Stimulated activated CD4-positive, alpha-beta T cell treated with anti-CD3 and anti-CD28 coated beads, Interleukin-1b, Interleukin-23, amount 100 ng/mL, for 4 hours (primary cell): ENCODE data around the gene AMH.

Experiments
- DNase-seq, 2 donors: peaks; one replicate each; pipeline ENCODE4 v3.0.0-alpha.2; 2020; ENCODE audit warnings: low read depth in 2 of 2

The AMH gene

GRCh38 chr19:2221250-2221831 is 27.8 kb upstream of the AMH start:
- no peak for DNase-seq

GRCh38 chr19:2221918-2222317 is 27.2 kb upstream of the AMH start:
- no peak for DNase-seq

- no peak for DNase-seq
Measured at GRCh38 chr19:2223391-2223790, 25.7 kb upstream of the AMH start.

GRCh38 chr19:2223959-2224358 is 25.2 kb upstream of the AMH start:
- DNase-seq, result no peak

- no peak for DNase-seq
Measured at GRCh38 chr19:2224754-2225349, 24.3 kb upstream of the AMH start.

- no peak for DNase-seq
Measured at GRCh38 chr19:2225415-2226050, 23.6 kb upstream of the AMH start.

- DNase-seq, result no peak
Measured at GRCh38 chr19:2226051-2226839, 22.9 kb upstream of the AMH start.

- no peak for DNase-seq
Measured at GRCh38 chr19:2226840-2227360, 22.2 kb upstream of the AMH start.

GRCh38 chr19:2227415-2228156 is 21.5 kb upstream of the AMH start:
- no peak for DNase-seq

- no peak for DNase-seq
Measured at GRCh38 chr19:2228157-2229030, 20.7 kb upstream of the AMH start.

GRCh38 chr19:2229103-2230032 is 19.8 kb upstream of the AMH start:
- no peak for DNase-seq

GRCh38 chr19:2230033-2230531 is 19.0 kb upstream of the AMH start:
- DNase-seq, result no peak

GRCh38 chr19:2230807-2231533 is 18.2 kb upstream of the AMH start:
- no peak for DNase-seq

- no peak for DNase-seq
Measured at GRCh38 chr19:2231621-2232221, 17.4 kb upstream of the AMH start.

- DNase-seq, result no peak
Measured at GRCh38 chr19:2232286-2233151, 16.6 kb upstream of the AMH start.

- no peak for DNase-seq
Measured at GRCh38 chr19:2233601-2234280, 15.4 kb upstream of the AMH start.

- no peak for DNase-seq
Measured at GRCh38 chr19:2234996-2235380, 14.1 kb upstream of the AMH start.
